Fibroblast of lung (primary cell): ENCODE results near the gene RPL10. TPM values are rescaled to one million over a fixed set of nuclear protein-coding genes. Genes with fewer than 3 reads are reported as not detected.

Experiments used
- DNase-seq, 2 donors: peaks; one replicate each; pipeline versions ENCODE4 v3.0.0 to v3.0.0-alpha.2; 2010; ENCODE audit warnings: low read depth in 2 of 2
- H2AFZ ChIP-seq: 2 replicates; pipeline ENCODE4 v1.5.1; 2012; ENCODE audit warnings: low read length, control low read depth, inconsistent platforms
- H3K27ac ChIP-seq: 2 replicates; pipeline ENCODE4 v1.5.1; 2011; ENCODE audit warnings: low read length, control low read depth; ENCODE audit not compliant: insufficient read depth
- H3K27me3 ChIP-seq: 2 replicates; pipeline ENCODE4 v1.5.1; 2011; ENCODE audit warnings: mild to moderate bottlenecking, low read length; ENCODE audit not compliant: control insufficient read depth, insufficient read depth
- H3K36me3 ChIP-seq: 2 replicates; pipeline ENCODE4 v1.5.1; 2011; ENCODE audit warnings: low read length; ENCODE audit not compliant: control insufficient read depth, insufficient read depth
- H3K4me1 ChIP-seq: 2 replicates; pipeline ENCODE4 v1.5.1; 2011; ENCODE audit warnings: low read length; ENCODE audit not compliant: control insufficient read depth, insufficient read depth; ENCODE audit errors: extremely low read depth
- H3K4me2 ChIP-seq: 2 replicates; pipeline ENCODE4 v1.5.1; 2011; ENCODE audit warnings: low read length, control low read depth; ENCODE audit not compliant: insufficient read depth; ENCODE audit errors: extremely low read depth
- H3K4me3 ChIP-seq, 4 experiments: fragments of 200-600 bp in 1 of 4; sonication (generic) in 1 of 4; replicated peaks in 1 of 4; 2 replicates each; pipeline ENCODE4 v1.5.1; 2011 to 2016; ENCODE audit warnings: low read length in 4 of 4, low read depth in 3 of 4, mild to moderate bottlenecking in 3 of 4, control low read depth in 2 of 4, inconsistent platforms in 1 of 4, mixed read lengths in 1 of 4; ENCODE audit not compliant: insufficient read depth in 1 of 4; ENCODE audit errors: control extremely low read depth in 1 of 4
- H3K79me2 ChIP-seq: 2 replicates; pipeline ENCODE4 v1.5.1; 2012; ENCODE audit warnings: mild to moderate bottlenecking, low read length, inconsistent platforms; ENCODE audit not compliant: control insufficient read depth, insufficient read depth
- H3K9ac ChIP-seq: 2 replicates; pipeline ENCODE4 v1.5.1; 2011; ENCODE audit warnings: mild to moderate bottlenecking, low read length, control low read depth; ENCODE audit not compliant: insufficient read depth
- H3K9me3 ChIP-seq: 2 replicates; pipeline ENCODE4 v1.5.1; 2012; ENCODE audit warnings: low read depth, low read length; ENCODE audit not compliant: control insufficient read depth, insufficient read depth
- H4K20me1 ChIP-seq: 2 replicates; pipeline ENCODE4 v1.5.1; 2011; ENCODE audit warnings: low read length; ENCODE audit not compliant: control insufficient read depth, insufficient read depth; ENCODE audit errors: extremely low read depth
- CTCF ChIP-seq, 2 donors: IDR thresholded peaks in 1 of 2; conservative IDR thresholded peaks in 1 of 2; 1 replicate in 1 of 2; 2 replicates in 1 of 2; pipeline ENCODE4 v1.5.1; 2011 to 2012; ENCODE audit warnings: low read length in 2 of 2, control low read depth in 1 of 2, inconsistent platforms in 1 of 2, low read depth in 1 of 2, mild to moderate bottlenecking in 1 of 2
- EZH2 ChIP-seq: IDR thresholded peaks from 2 replicates; pipeline ENCODE4 v1.5.1; 2012; ENCODE audit warnings: low read length, control low read depth, mild to moderate bottlenecking; ENCODE audit errors: missing control alignments
- polyA plus RNA-seq, 2 donors: library from polyadenylated mRNA; depleted of rRNA in 1 of 2; stranded (reverse) in 1 of 2; unstranded in 1 of 2; fragments of >200 nt; gene quantifications; 2 replicates each; pipeline ENCODE4 v1.2.1, GENCODE V29; 2011 to 2012; ENCODE audit warnings: missing spikeins in 1 of 2
- total RNA-seq: library from RNA; depleted of rRNA; stranded (reverse); fragments of >200 nt; gene quantifications from 2 replicates; pipeline ENCODE4 v1.2.1, GENCODE V29; 2014

Gene RPL10
- total and polyA plus RNA-seq, 2 donors (not counting 1 experiment from before 2014, with no cell fraction given) = 2,319 to 4,527 TPM

- peaks cover 14% of the 10 kb centered on the region for H3K79me2 ChIP-seq
- no peak overlapping the region for H3K4me3 ChIP-seq
- no peaks in the 10 kb centered on the region for H3K27me3 ChIP-seq
- H3K4me2 ChIP-seq = no peak overlapping the region
- DNase-seq = no peak
- no peak overlapping the region for H3K9ac ChIP-seq
- no peaks in the 10 kb centered on the region for H3K4me1 ChIP-seq
- no peak overlapping the region for H2AFZ ChIP-seq
- TF ChIP-seq CTCF (conservative IDR thresholded peaks at IDR 0.05 in 1 of 2, IDR thresholded peaks at IDR 0.05 in 1 of 2; ENCODE audit: low read depth in 1 of 2, low read length in 2 of 2) (no peak), EZH2 (no peak)
- H3K36me3 ChIP-seq = peaks cover 4% of the 10 kb centered on the region
- no peaks in the 10 kb centered on the region for H3K9me3 ChIP-seq
- H4K20me1 ChIP-seq = no peaks in the 10 kb centered on the region
- H3K27ac ChIP-seq = no peak overlapping the region
Measured at GRCh38 chrX:154403858-154404257, 5.7 kb downstream of the RPL10 start.

GRCh38 chrX:154404625-154405192 lies 6.5 kb downstream of the RPL10 start:
- H3K27ac ChIP-seq = no peak overlapping the region
- TF ChIP-seq CTCF (conservative IDR thresholded peaks at IDR 0.05 in 1 of 2, IDR thresholded peaks at IDR 0.05 in 1 of 2; ENCODE audit: low read depth in 1 of 2, low read length in 2 of 2) = no peak
- TF ChIP-seq EZH2 = no peak
- no peak overlapping the region for H2AFZ ChIP-seq
- no peaks in the 10 kb centered on the region for H3K27me3 ChIP-seq
- H3K4me2 ChIP-seq = no peak overlapping the region
- DNase-seq = no peak
- no peak overlapping the region for H3K9ac ChIP-seq
- no peaks in the 10 kb centered on the region for H3K4me1 ChIP-seq
- peaks cover 5% of the 10 kb centered on the region for H3K79me2 ChIP-seq
- peaks cover 3% of the 10 kb centered on the region for H3K36me3 ChIP-seq
- H3K4me3 ChIP-seq = no peak overlapping the region
- H4K20me1 ChIP-seq = no peaks in the 10 kb centered on the region
- H3K9me3 ChIP-seq = no peaks in the 10 kb centered on the region

DNA sequence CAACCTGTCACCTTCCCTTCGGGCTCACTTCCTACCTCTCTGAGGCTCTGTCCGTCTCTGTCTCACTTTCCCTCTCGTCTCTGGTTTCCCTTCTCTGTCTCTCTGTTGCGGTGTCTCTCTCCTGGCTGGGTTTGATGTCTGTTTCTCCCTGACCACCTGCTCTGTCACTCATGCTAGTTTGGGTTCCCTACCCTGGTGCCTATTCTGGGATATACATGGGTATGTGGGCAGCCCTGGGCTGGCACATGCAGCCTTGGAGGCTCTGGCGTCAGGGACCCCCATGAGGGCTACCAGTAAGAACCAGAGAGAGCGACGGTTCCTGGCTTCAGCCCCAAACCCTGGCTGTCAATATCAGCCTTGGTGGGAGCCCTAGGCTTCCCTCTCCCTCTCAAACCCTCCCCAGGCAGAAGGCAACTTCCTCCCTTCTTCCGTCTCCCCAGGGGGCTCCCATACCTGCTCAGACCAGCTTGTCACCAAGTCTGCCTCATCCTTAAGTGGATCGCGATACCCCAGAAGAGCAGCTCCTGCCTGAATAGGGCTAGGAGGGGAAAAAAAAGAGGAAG lies 10.6 kb downstream of the RPL10 start:
- H3K4me2 ChIP-seq = peak overlapping the region; percentile 44
- no peaks in the 10 kb centered on the region for H3K9me3 ChIP-seq
- H3K4me1 ChIP-seq = peaks cover 2% of the 10 kb centered on the region
- H3K27ac ChIP-seq = no peak overlapping the region
- peak overlapping the region in 3 of 4 experiments; percentile 4 to 49 (median 40) for H3K4me3 ChIP-seq
- no peak overlapping the region for H2AFZ ChIP-seq
- no peak overlapping the region for H3K9ac ChIP-seq
- H3K36me3 ChIP-seq = no peaks in the 10 kb centered on the region
- no peaks in the 10 kb centered on the region for H4K20me1 ChIP-seq
- DNase-seq = no peak
- H3K79me2 ChIP-seq = no peaks in the 10 kb centered on the region
- H3K27me3 ChIP-seq = no peaks in the 10 kb centered on the region
- TF ChIP-seq CTCF (conservative IDR thresholded peaks at IDR 0.05 in 1 of 2, IDR thresholded peaks at IDR 0.05 in 1 of 2; ENCODE audit: low read depth in 1 of 2, low read length in 2 of 2) (no peak), EZH2 (no peak)
